DMS114 treated with DMSO at 0.1 percent for 48 hours (cell line): ENCODE data around the gene TAF4B.
"Not testable (repeated sequence)": the region's sequence is repeated elsewhere in the genome, so short reads cannot be mapped to it uniquely, and the experiment has no call there.

Source experiments
- DNase-seq: peaks from one replicate; lab custom pipeline; 2025; ENCODE audit not compliant: unreplicated experiment; lab: John Stamatoyannopoulos, UW

The TAF4B gene

GRCh38 chr18:26226229-26227050 lies at the start of gene TAF4B:
Gene TAF4B, plus strand, starts transcription at chr18:26226445. Its CDS starts 489 bp downstream, at chr18:26226934.
- peak; percentile 86 for DNase-seq

GRCh38 chr18:26181343-26181826 lies 44.9 kb upstream of the TAF4B start:
- DNase-seq, result no peak

- no peak for DNase-seq
These were observed 42.7 kb upstream of the TAF4B start for GRCh38 chr18:26183395-26184112.

GRCh38 chr18:26185267-26185666 lies 41.0 kb upstream of the TAF4B start:
- peak; percentile 7 for DNase-seq

- DNase-seq, result no peak
These were observed 35.7 kb upstream of the TAF4B start for GRCh38 chr18:26190506-26190905.

- DNase-seq, result no peak
These were observed 34.0 kb upstream of the TAF4B start for GRCh38 chr18:26192233-26192632.

GRCh38 chr18:26196605-26197004 lies 29.6 kb upstream of the TAF4B start:
- DNase-seq, result no peak

GRCh38 chr18:26202001-26202400 lies 24.2 kb upstream of the TAF4B start:
- not testable (repeated sequence) for DNase-seq

- DNase-seq, result no peak
These were observed 20.9 kb upstream of the TAF4B start for GRCh38 chr18:26205318-26205717.

- DNase-seq, result no peak
These were observed 19.8 kb upstream of the TAF4B start for GRCh38 chr18:26206488-26206887.

- DNase-seq, result no peak
These were observed 18.3 kb upstream of the TAF4B start for GRCh38 chr18:26207937-26208336.

- no peak for DNase-seq
These were observed 17.3 kb upstream of the TAF4B start for GRCh38 chr18:26208977-26209376.

GRCh38 chr18:26210147-26210546 lies 16.1 kb upstream of the TAF4B start:
- no peak for DNase-seq

GRCh38 chr18:26215247-26215970 lies 10.8 kb upstream of the TAF4B start:
- no peak for DNase-seq

GRCh38 chr18:26225022-26225693 lies 1.1 kb upstream of the TAF4B start:
- DNase-seq, result no peak

- no peak for DNase-seq
These were observed 373 bp upstream of the TAF4B start for GRCh38 chr18:26225915-26226228.

- no peak for DNase-seq
These were observed 916 bp downstream of the TAF4B start for GRCh38 chr18:26227051-26227670.

GRCh38 chr18:26228562-26229260 lies 2.5 kb downstream of the TAF4B start:
- no peak for DNase-seq

GRCh38 chr18:26230497-26230896 lies 4.3 kb downstream of the TAF4B start:
- no peak for DNase-seq

- DNase-seq, result no peak
These were observed 7.0 kb downstream of the TAF4B start for GRCh38 chr18:26233208-26233607.
